Uterus (tissue), 4 donors: ENCODE data around the gene SGPL1. TPM values are rescaled to one million over a fixed set of nuclear protein-coding genes. Genes with fewer than 3 reads are reported as not detected.

Experiments used
- DNase-seq, 2 donors: peaks; one replicate each; pipeline ENCODE4 v3.0.0-alpha.2; 2019 to 2020
- H3K27ac ChIP-seq, 2 donors: fragments of 200-600 bp; sonication (generic); 1 replicate in 1 of 2; 2 replicates in 1 of 2; pipeline ENCODE4 v1.5.1; 2016 to 2018
- H3K27me3 ChIP-seq, 2 donors: fragments of 200-600 bp; sonication (generic); one replicate each; pipeline ENCODE4 v1.5.1; 2018 to 2019; ENCODE audit warnings: control low read depth in 1 of 2
- H3K36me3 ChIP-seq, 2 donors: fragments of 200-600 bp; sonication (generic); one replicate each; pipeline ENCODE4 v1.5.1; 2019; ENCODE audit warnings: control low read depth in 1 of 2
- H3K4me1 ChIP-seq, 2 donors: fragments of 200-600 bp; sonication (generic); one replicate each; pipeline ENCODE4 v1.5.1; 2018 to 2019; ENCODE audit warnings: control low read depth in 1 of 2
- H3K4me3 ChIP-seq, 2 donors: fragments of 200-600 bp; sonication (generic); 1 replicate in 1 of 2; 2 replicates in 1 of 2; pipeline ENCODE4 v1.5.1; 2018 to 2019; ENCODE audit warnings: mild to moderate bottlenecking in 1 of 2
- H3K9me3 ChIP-seq, 2 donors: fragments of 200-600 bp; sonication (generic); one replicate each; pipeline ENCODE4 v1.5.1; 2019; ENCODE audit warnings: control low read depth in 1 of 2
- CTCF ChIP-seq, 4 experiments: fragments of 200-600 bp in 2 of 4; fragments of 450-650 bp in 2 of 4; sonication (generic) in 2 of 4; IDR thresholded peaks; one replicate each; pipeline ENCODE4 v1.5.1; 2016 to 2019; ENCODE audit warnings: antibody characterized with exemption in 4 of 4, mild to moderate bottlenecking in 2 of 4, moderate library complexity in 1 of 4
- POLR2A ChIP-seq, 2 donors: fragments of 450-650 bp; IDR thresholded peaks; one replicate each; pipeline ENCODE4 v1.6.1; 2016; ENCODE audit warnings: antibody characterized with exemption in 2 of 2, mild to moderate bottlenecking in 1 of 2, moderate library complexity in 1 of 2
- intact Hi-C: fragments of 100-400 bp; cut with DNase I; formaldehyde crosslinking; loops from one replicate; pipeline ENCODE4 v1.15.1; 2023; ENCODE audit warnings: low total_unique reads
- total RNA-seq, 4 donors: library from RNA; depleted of rRNA in 3 of 4; stranded (reverse); fragments of >200 nt in 3 of 4; gene quantifications; one replicate each; pipeline versions ENCODE4 v1.1.0 to v1.2.4, GENCODE V29; 2014 to 2023
- donor health status: DM: yes; HTN: yes; CAD: no.

Gene SGPL1
- total RNA-seq, 4 donors from 2014 or later: 13.3 to 59.7 (median 27.3) TPM

- no peak overlapping the region for H3K27ac ChIP-seq
- no peak for DNase-seq
- no peaks in the 10 kb centered on the region for H3K9me3 ChIP-seq
- H3K27me3 ChIP-seq: no peaks in the 10 kb centered on the region
- no peaks in the 10 kb centered on the region for H3K36me3 ChIP-seq
- no peaks in the 10 kb centered on the region for H3K4me1 ChIP-seq
- H3K4me3 ChIP-seq: no peak overlapping the region
- TF ChIP-seq CTCF (IDR thresholded peaks at IDR 0.05): no peak
- TF ChIP-seq POLR2A (IDR thresholded peaks at IDR 0.05): no peak
- intact Hi-C loops: no loop called here
Observed at GRCh38 chr10:70843776-70844489, 28.2 kb downstream of the SGPL1 start.

GRCh38 chr10:70845256-70845655, 29.5 kb downstream of the SGPL1 start:
- no peaks in the 10 kb centered on the region for H3K9me3 ChIP-seq
- DNase-seq: no peak
- H3K36me3 ChIP-seq: no peaks in the 10 kb centered on the region
- H3K27me3 ChIP-seq: no peaks in the 10 kb centered on the region
- TF ChIP-seq CTCF (IDR thresholded peaks at IDR 0.05) (no peak), POLR2A (IDR thresholded peaks at IDR 0.05) (no peak)
- peak overlapping the region in 1 of 2 donors; percentile 43 for H3K27ac ChIP-seq
- no peak overlapping the region for H3K4me3 ChIP-seq
- H3K4me1 ChIP-seq: no peaks in the 10 kb centered on the region
- intact Hi-C loops: no loop called here

GRCh38 chr10:70845816-70846215, 30.1 kb downstream of the SGPL1 start:
- TF ChIP-seq POLR2A (IDR thresholded peaks at IDR 0.05): no peak
- no peak for TF ChIP-seq CTCF (IDR thresholded peaks at IDR 0.05)
- no peaks in the 10 kb centered on the region for H3K9me3 ChIP-seq
- H3K4me3 ChIP-seq: no peak overlapping the region
- peak overlapping the region in 1 of 2 donors; percentile 43 for H3K27ac ChIP-seq
- H3K27me3 ChIP-seq: no peaks in the 10 kb centered on the region
- H3K4me1 ChIP-seq: no peaks in the 10 kb centered on the region
- H3K36me3 ChIP-seq: no peaks in the 10 kb centered on the region
- DNase-seq: no peak
- intact Hi-C loops: no loop called here

GRCh38 chr10:70846795-70847194, 31.0 kb downstream of the SGPL1 start:
- no peaks in the 10 kb centered on the region for H3K36me3 ChIP-seq
- intact Hi-C loops: no loop called here

More at GRCh38 chr10:70846795-70847194, 31.0 kb downstream of the SGPL1 start:
- no peak overlapping the region for H3K27ac ChIP-seq
- H3K27me3 ChIP-seq: no peaks in the 10 kb centered on the region
- H3K4me3 ChIP-seq: no peak overlapping the region
- no peak for TF ChIP-seq POLR2A (IDR thresholded peaks at IDR 0.05)
- no peak for TF ChIP-seq CTCF (IDR thresholded peaks at IDR 0.05)
- no peaks in the 10 kb centered on the region for H3K9me3 ChIP-seq
- no peak for DNase-seq
- no peaks in the 10 kb centered on the region for H3K4me1 ChIP-seq
